H9 (cell line): ENCODE measurements around the gene IFNA4. TPM values are rescaled to one million over a fixed set of nuclear protein-coding genes. Genes with fewer than 3 reads are reported as not detected.
"Not testable (repeated sequence)": the region's sequence is repeated elsewhere in the genome, so short reads cannot be mapped to it uniquely, and the experiment has no call there.

Experiments used
- DNase-seq: peaks from one replicate; pipeline ENCODE4 v3.0.0-alpha.2; 2017
- H2AFZ ChIP-seq: one replicate; pipeline ENCODE4 v1.6.1; 2013; ENCODE audit warnings: mild to moderate bottlenecking, low read length, control low read depth, moderate library complexity
- H2AK5ac ChIP-seq: 2 replicates; pipeline ENCODE4 v1.6.1; 2013; ENCODE audit warnings: low read length, control low read depth, mixed read lengths; ENCODE audit not compliant: insufficient read length
- H2BK120ac ChIP-seq: one replicate; pipeline ENCODE4 v1.6.1; 2013; ENCODE audit warnings: low read depth, mild to moderate bottlenecking, low read length, control low read depth, inconsistent platforms; ENCODE audit not compliant: poor library complexity, severe bottlenecking
- H2BK12ac ChIP-seq: 2 replicates; pipeline ENCODE4 v1.6.1; 2013; ENCODE audit warnings: low read length, control low read depth, mixed read lengths, low read depth; ENCODE audit not compliant: insufficient read length
- H2BK15ac ChIP-seq: 2 replicates; pipeline ENCODE4 v1.6.1; 2013; ENCODE audit warnings: low read depth, low read length, control low read depth
- H2BK20ac ChIP-seq: one replicate; pipeline ENCODE4 v1.6.1; 2013; ENCODE audit warnings: low read depth, mild to moderate bottlenecking, low read length, control low read depth, inconsistent platforms; ENCODE audit not compliant: poor library complexity, severe bottlenecking
- H2BK5ac ChIP-seq: 2 replicates; pipeline ENCODE4 v1.6.1; 2013; ENCODE audit warnings: low read length, control low read depth, mixed read lengths; ENCODE audit not compliant: insufficient read length
- H3K14ac ChIP-seq: 2 replicates; pipeline ENCODE4 v1.6.1; 2013; ENCODE audit warnings: low read length, control low read depth; ENCODE audit not compliant: insufficient read depth
- H3K18ac ChIP-seq: 2 replicates; pipeline ENCODE4 v1.6.1; 2013; ENCODE audit warnings: low read depth, mild to moderate bottlenecking, mixed read lengths, low read length, control low read depth; ENCODE audit not compliant: insufficient read length
- H3K23ac ChIP-seq: 2 replicates; pipeline ENCODE4 v1.6.1; 2013; ENCODE audit warnings: low read length, control low read depth, mixed read lengths, low read depth; ENCODE audit not compliant: insufficient read length
- H3K23me2 ChIP-seq: 2 replicates; pipeline ENCODE4 v1.6.1; 2013; ENCODE audit warnings: low read depth, mild to moderate bottlenecking, mixed read lengths, low read length, control low read depth; ENCODE audit not compliant: insufficient read length, poor library complexity, severe bottlenecking
- H3K27ac ChIP-seq: 2 replicates; pipeline ENCODE4 v1.5.1; 2013; ENCODE audit warnings: low read length, control low read depth, mixed read lengths, low read depth; ENCODE audit not compliant: insufficient read length
- H3K27me3 ChIP-seq: 2 replicates; pipeline ENCODE4 v1.6.1; 2013; ENCODE audit warnings: low read length, control low read depth, inconsistent platforms; ENCODE audit not compliant: insufficient read depth
- H3K4ac ChIP-seq: 2 replicates; pipeline ENCODE4 v1.6.1; 2013; ENCODE audit warnings: low read depth, mild to moderate bottlenecking, control low read depth, inconsistent platforms, low read length, moderate library complexity
- H3K4me1 ChIP-seq: 2 replicates; pipeline ENCODE4 v1.6.1; 2013; ENCODE audit warnings: low read length, control low read depth, inconsistent platforms; ENCODE audit not compliant: insufficient read depth
- H3K4me2 ChIP-seq: 2 replicates; pipeline ENCODE4 v1.6.1; 2013; ENCODE audit warnings: low read length, control low read depth, mixed read lengths; ENCODE audit not compliant: insufficient read length, insufficient read depth
- H3K56ac ChIP-seq: 2 replicates; pipeline ENCODE4 v1.6.1; 2013; ENCODE audit warnings: low read depth, mild to moderate bottlenecking, mixed read lengths, low read length, control low read depth; ENCODE audit not compliant: insufficient read length
- H3K79me1 ChIP-seq: 2 replicates; pipeline ENCODE4 v1.6.1; 2013; ENCODE audit warnings: low read depth, mild to moderate bottlenecking, moderate library complexity, low read length, control low read depth, inconsistent platforms; ENCODE audit not compliant: insufficient read depth, poor library complexity, severe bottlenecking
- H3K79me2 ChIP-seq: 2 replicates; pipeline ENCODE4 v1.6.1; 2013; ENCODE audit warnings: low read length, control low read depth, inconsistent platforms; ENCODE audit not compliant: insufficient read depth
- H3K9ac ChIP-seq: 2 replicates; pipeline ENCODE4 v1.6.1; 2013; ENCODE audit warnings: low read length, control low read depth, mixed read lengths; ENCODE audit not compliant: insufficient read length; ENCODE audit errors: extremely low read depth
- H3K9me3 ChIP-seq: one replicate; pipeline ENCODE4 v1.6.1; 2013; ENCODE audit warnings: low read depth, low read length, inconsistent platforms; ENCODE audit not compliant: control insufficient read depth
- H3T11ph ChIP-seq: one replicate; pipeline ENCODE4 v1.6.1; 2013; ENCODE audit warnings: mild to moderate bottlenecking, low read length, control low read depth, inconsistent platforms
- H4K20me1 ChIP-seq: one replicate; pipeline ENCODE4 v1.6.1; 2013; ENCODE audit not compliant: control insufficient read depth, insufficient read length, insufficient read depth
- H4K5ac ChIP-seq: 2 replicates; pipeline ENCODE4 v1.6.1; 2013; ENCODE audit warnings: low read depth, mild to moderate bottlenecking, mixed read lengths, low read length, control low read depth; ENCODE audit not compliant: insufficient read length
- H4K8ac ChIP-seq: replicated peaks from 2 replicates; pipeline ENCODE4 v1.6.1; 2013; ENCODE audit warnings: low read length, control low read depth, mixed read lengths, low read depth; ENCODE audit not compliant: insufficient read length
- H4K91ac ChIP-seq: 2 replicates; pipeline ENCODE4 v1.6.1; 2013; ENCODE audit warnings: low read depth, mild to moderate bottlenecking, moderate library complexity, mixed read lengths, low read length, control low read depth; ENCODE audit not compliant: insufficient read length
- H3K27ac Mint-ChIP-seq, 3 experiments: 2 replicates in 2 of 3; 3 replicates in 1 of 3; pipeline ENCODE4 v1.8.0; 2020 to 2021; ENCODE audit warnings: mixed read lengths in 3 of 3, mild to moderate bottlenecking in 1 of 3, moderate library complexity in 1 of 3
- H3K27me3 Mint-ChIP-seq: 2 replicates; pipeline ENCODE4 v1.8.0; 2021; ENCODE audit warnings: low read depth, mild to moderate bottlenecking, moderate library complexity, mixed read lengths
- H3K36me3 Mint-ChIP-seq, 3 experiments: 2 replicates in 2 of 3; 3 replicates in 1 of 3; pipeline ENCODE4 v1.8.0; 2020 to 2021; ENCODE audit warnings: low read depth in 3 of 3, mixed read lengths in 3 of 3; ENCODE audit not compliant: insufficient read depth in 1 of 3
- H3K4me1 Mint-ChIP-seq, 2 experiments: 2 replicates each; pipeline ENCODE4 v1.8.0; 2020; ENCODE audit warnings: mixed read lengths in 2 of 2
- H3K4me3 Mint-ChIP-seq, 2 experiments: 2 replicates in 1 of 2; 3 replicates in 1 of 2; pipeline ENCODE4 v1.8.0; 2020 to 2021; ENCODE audit warnings: mild to moderate bottlenecking in 2 of 2, mixed read lengths in 2 of 2, moderate library complexity in 1 of 2
- H3K9me3 Mint-ChIP-seq, 2 experiments: 2 replicates in 1 of 2; 3 replicates in 1 of 2; pipeline ENCODE4 v1.8.0; 2020; ENCODE audit warnings: mild to moderate bottlenecking in 2 of 2, mixed read lengths in 2 of 2, moderate library complexity in 1 of 2
- CTCF ChIP-seq: fragments of 200-600 bp; sonication (generic); conservative IDR thresholded peaks from 3 replicates; pipeline ENCODE4 v1.8.0; 2021; ENCODE audit warnings: antibody characterized with exemption, mild to moderate bottlenecking
- WGBS: extraction: QIAGEN DNeasy Blood & Tissue Kit; methylation state at CpG from one replicate; pipeline ENCODE4 v1.1.7; 2013; ENCODE audit warnings: missing lambda C conversion rate, low lambda C conversion rate, mixed read lengths; ENCODE audit not compliant: insufficient read length; ENCODE audit errors: extremely low coverage; 5-methylcytosine and 5-hydroxymethylcytosine counted together
- total RNA-seq: library from RNA; stranded (reverse); gene quantifications from 2 replicates; pipeline ENCODE4 v1.2.1, GENCODE V29; 2021

Gene IFNA4
- total RNA-seq, 1 experiment from 2014 or later: not detected

GRCh38 chr9:21182810-21183736, 4.3 kb downstream of the IFNA4 start:
- DNase-seq: peak; percentile 43
- not testable (repeated sequence) for H3K9me3 ChIP-seq, H3K23me2 ChIP-seq

More at GRCh38 chr9:21182810-21183736, 4.3 kb downstream of the IFNA4 start:
- H3K23ac ChIP-seq, H3K14ac ChIP-seq, H3K79me2 ChIP-seq, H4K8ac ChIP-seq, H3K9me3 Mint-ChIP-seq, H3K9ac ChIP-seq, H3K4ac ChIP-seq, H3K4me1 Mint-ChIP-seq, H3K27me3 ChIP-seq, H3K27me3 Mint-ChIP-seq, H3K4me1 ChIP-seq, H3K27ac ChIP-seq, H2AFZ ChIP-seq, H3K4me2 ChIP-seq, H2BK12ac ChIP-seq, H3K56ac ChIP-seq, H3K79me1 ChIP-seq, H3K36me3 Mint-ChIP-seq, H3T11ph ChIP-seq, H2BK120ac ChIP-seq, H4K20me1 ChIP-seq, H3K4me3 Mint-ChIP-seq, H2BK5ac ChIP-seq, H2AK5ac ChIP-seq, H3K27ac Mint-ChIP-seq, H2BK15ac ChIP-seq, H3K18ac ChIP-seq, H2BK20ac ChIP-seq, H4K91ac ChIP-seq, H4K5ac ChIP-seq: not testable (repeated sequence)
- no CpG with 5 or more reads among the region's 4 CpGs for WGBS
- peak; percentile 78 for TF ChIP-seq CTCF
